Measurements from ENCODE around the gene EIF4E2. TPM values are rescaled to one million over a fixed set of nuclear protein-coding genes. Genes with fewer than 3 reads are reported as not detected.

Gene EIF4E2
- total RNA-seq, 4 donors from 2014 or later = 23.8 to 38.5 (median 27.8) TPM

- TF ChIP-seq POLR2A (IDR thresholded peaks at IDR 0.05) (no peak), EP300 (IDR thresholded peaks at IDR 0.05) (no peak), CTCF (IDR thresholded peaks at IDR 0.05) (no peak)
- Histone ChIP-seq H3K9me3 (no peaks in the 10 kb centered on the region), H3K4me3 (peak overlapping the region; percentile 10 to 47 (median 26)), H3K27me3 (peaks cover 0 to 53% of the 10 kb centered on the region in 2 donors), H3K36me3 (no peaks in the 10 kb centered on the region), H3K4me1 (peaks cover 0 to 17% (median 3%) of the 10 kb centered on the region in 4 donors), H3K27ac (no peak overlapping the region)
- 0 to 1% methylated on average over 30 to 58 of the region's 75 CpGs for WGBS, 2 donors
- DNase-seq (ENCODE audit: low spot score in 2 of 2) = no peak
These were observed 47.3 kb upstream of the EIF4E2 start for GRCh38 chr2:232502911-232503808.

DNA sequence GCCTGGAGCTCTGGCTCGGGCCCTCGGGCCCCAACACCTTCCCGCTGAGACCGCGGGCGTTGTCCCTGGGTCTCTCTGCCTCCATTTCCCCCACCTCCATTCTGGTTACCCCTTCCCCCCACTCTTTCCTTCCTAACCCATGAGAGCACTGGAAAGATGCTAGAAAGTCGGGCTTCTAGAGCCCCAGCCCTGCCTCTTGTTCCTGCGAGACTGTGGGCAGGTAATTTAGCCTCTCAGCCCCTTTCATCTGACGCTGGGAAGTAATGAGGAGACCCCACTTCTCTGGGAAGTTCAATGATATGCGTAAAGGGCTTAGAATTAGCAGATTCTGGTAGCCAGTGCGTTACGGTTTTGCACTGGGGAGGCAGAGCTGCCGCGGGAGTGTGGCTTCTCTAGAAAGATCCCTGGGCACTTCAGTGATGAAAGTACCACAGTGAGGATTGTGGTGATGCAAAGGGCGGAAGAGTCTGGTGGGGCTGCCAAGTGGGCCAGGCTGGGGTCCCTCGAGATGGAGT lies 46.6 kb upstream of the EIF4E2 start:
- Histone ChIP-seq H3K36me3 (no peaks in the 10 kb centered on the region), H3K9me3 (no peaks in the 10 kb centered on the region), H3K27ac (no peak overlapping the region), H3K4me3 (peak overlapping the region in 1 of 4 donors; percentile 47), H3K27me3 (peaks cover 0 to 53% of the 10 kb centered on the region in 2 donors), H3K4me1 (peaks cover 0 to 17% (median 3%) of the 10 kb centered on the region in 4 donors)
- no peak for DNase-seq (ENCODE audit: low spot score in 2 of 2)
- TF ChIP-seq POLR2A (IDR thresholded peaks at IDR 0.05) (no peak), CTCF (IDR thresholded peaks at IDR 0.05) (no peak), EP300 (IDR thresholded peaks at IDR 0.05) (no peak)
- whole genome bisulfite sequencing, 2 donors = 32 to 34% methylated on average over 16 of the region's 16 CpGs

DNA sequence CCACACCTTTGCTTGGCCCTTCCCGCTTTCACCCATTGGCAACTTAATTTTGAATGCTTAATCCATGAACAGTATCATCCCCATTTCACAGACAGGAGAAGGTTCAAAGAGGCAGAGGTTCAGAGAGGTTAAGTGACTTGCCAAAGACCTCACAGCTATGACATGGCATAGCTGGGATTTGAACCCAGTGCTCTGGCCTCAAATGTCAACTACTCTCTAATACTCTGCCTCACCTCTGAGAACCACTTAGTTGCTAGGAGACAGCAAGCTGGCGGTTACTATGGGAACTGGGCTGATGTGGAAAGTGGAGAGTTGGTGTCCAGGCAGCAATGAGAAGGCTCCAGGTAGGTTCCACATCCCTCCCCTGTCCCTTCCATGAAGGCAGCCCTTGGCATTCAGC lies 46.1 kb upstream of the EIF4E2 start:
- Histone ChIP-seq H3K4me3 (no peak overlapping the region), H3K27ac (no peak overlapping the region), H3K27me3 (peaks cover 0 to 53% of the 10 kb centered on the region in 2 donors), H3K9me3 (no peaks in the 10 kb centered on the region), H3K4me1 (peaks cover 0 to 17% (median 3%) of the 10 kb centered on the region in 4 donors), H3K36me3 (no peaks in the 10 kb centered on the region)
- WGBS, 2 donors = 72 to 94% methylated on average over 2 of the region's 2 CpGs
- DNase-seq (ENCODE audit: low spot score in 2 of 2) = no peak
- TF ChIP-seq CTCF (IDR thresholded peaks at IDR 0.05) = no peak
- no peak for TF ChIP-seq POLR2A (IDR thresholded peaks at IDR 0.05)

GRCh38 chr2:232505856-232506255 lies 44.6 kb upstream of the EIF4E2 start:
- TF ChIP-seq CTCF (IDR thresholded peaks at IDR 0.05) = no peak
- Histone ChIP-seq H3K9me3 (no peaks in the 10 kb centered on the region), H3K27ac (no peak overlapping the region), H3K4me1 (peaks cover 0 to 17% (median 3%) of the 10 kb centered on the region in 4 donors), H3K4me3 (no peak overlapping the region), H3K36me3 (no peaks in the 10 kb centered on the region), H3K27me3 (peaks cover 0 to 53% of the 10 kb centered on the region in 2 donors)
- 51 to 60% methylated on average over 7 to 10 of the region's 10 CpGs for WGBS, 2 donors
- no peak for DNase-seq (ENCODE audit: low spot score in 2 of 2)

DNA sequence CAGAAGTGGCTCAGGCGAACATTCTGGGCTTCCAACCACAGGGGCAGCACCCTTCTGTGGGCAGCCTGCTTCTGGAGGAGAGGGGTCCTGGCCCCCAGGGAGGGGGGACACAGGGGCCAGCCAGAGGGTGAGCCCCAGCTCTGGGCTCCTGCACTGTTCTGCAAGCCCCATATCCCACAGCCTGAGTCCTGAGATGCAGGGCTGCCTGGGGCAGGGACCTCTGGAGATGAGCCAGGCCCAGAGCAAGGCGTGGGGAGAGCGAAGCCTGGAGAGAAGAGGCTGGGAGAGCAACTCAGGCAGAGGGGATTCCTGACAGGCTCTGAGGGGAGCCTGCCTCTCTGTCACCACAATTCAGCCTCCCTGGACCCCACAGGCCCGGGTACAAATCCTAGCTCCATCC lies 43.8 kb upstream of the EIF4E2 start:
- TF ChIP-seq EP300 (IDR thresholded peaks at IDR 0.05) (no peak), POLR2A (IDR thresholded peaks at IDR 0.05) (no peak), CTCF (IDR thresholded peaks at IDR 0.05) (no peak)
- H3K9me3 ChIP-seq = no peaks in the 10 kb centered on the region
- no peak overlapping the region for H3K27ac ChIP-seq
- DNase-seq (ENCODE audit: low spot score in 2 of 2) = no peak
- H3K36me3 ChIP-seq = no peaks in the 10 kb centered on the region
- H3K27me3 ChIP-seq = peaks cover 0 to 53% of the 10 kb centered on the region in 2 donors
- 47 to 72% methylated on average over 4 of the region's 4 CpGs for WGBS, 2 donors
- no peak overlapping the region for H3K4me3 ChIP-seq
- H3K4me1 ChIP-seq = peaks cover 0 to 17% (median 3%) of the 10 kb centered on the region in 4 donors

Measured in tibial nerve (tissue), 4 donors.